Neural cell (in vitro differentiated cells): ENCODE data around the gene ATRAID. TPM values are rescaled to one million over a fixed set of nuclear protein-coding genes. Genes with fewer than 3 reads are reported as not detected.

Experiments
- H2AFZ ChIP-seq: fragments of 200-600, 300-800 bp; sonication (generic), shearing (Covaris generic); 2 replicates; pipeline ENCODE4 v1.6.0; 2014; ENCODE audit warnings: low read depth, mild to moderate bottlenecking, antibody characterized with exemption, low read length, moderate library complexity
- H3F3A ChIP-seq: fragments of 200-600 bp; shearing (Covaris generic); 2 replicates; pipeline ENCODE4 v1.6.1; 2016; ENCODE audit warnings: mild to moderate bottlenecking, moderate library complexity, mixed read lengths, antibody characterized with exemption, low read length; ENCODE audit not compliant: insufficient read depth, poor library complexity, severe bottlenecking
- H3K27ac ChIP-seq: fragments of 200-600, 300-800 bp; sonication (generic), shearing (Covaris generic); 2 replicates; pipeline ENCODE4 v1.5.1; 2014; ENCODE audit warnings: mild to moderate bottlenecking, low read length, moderate library complexity
- H3K27me3 ChIP-seq: fragments of 300-800, 200-600 bp; sonication (generic), shearing (Covaris generic); 2 replicates; pipeline ENCODE4 v1.6.0; 2014; ENCODE audit warnings: mild to moderate bottlenecking, low read depth, low read length, moderate library complexity; ENCODE audit not compliant: insufficient read depth
- H3K36me3 ChIP-seq: fragments of 300-800, 200-600 bp; sonication (generic), shearing (Covaris generic); 2 replicates; pipeline ENCODE4 v1.5.1; 2014; ENCODE audit warnings: mild to moderate bottlenecking, antibody characterized with exemption, low read length, moderate library complexity; ENCODE audit not compliant: insufficient read depth
- H3K4me2 ChIP-seq: fragments of 300-800, 200-600 bp; sonication (generic), shearing (Covaris generic); 2 replicates; pipeline ENCODE4 v1.6.0; 2014; ENCODE audit warnings: mild to moderate bottlenecking, low read length
- H3K4me3 ChIP-seq: fragments of 300-800, 200-600 bp; sonication (generic), shearing (Covaris generic); 2 replicates; pipeline ENCODE4 v1.5.1; 2014; ENCODE audit warnings: mild to moderate bottlenecking, low read length, moderate library complexity
- H3K79me2 ChIP-seq: fragments of 200-600 bp; shearing (Covaris generic); replicated peaks from 2 replicates; pipeline ENCODE4 v1.6.0; 2014; ENCODE audit warnings: mild to moderate bottlenecking, low read length, moderate library complexity; ENCODE audit not compliant: insufficient read depth
- H3K9ac ChIP-seq: fragments of 300-800, 200-600 bp; sonication (generic), shearing (Covaris generic); 2 replicates; pipeline ENCODE4 v1.6.1; 2016; ENCODE audit warnings: mild to moderate bottlenecking, low read length, mixed read lengths
- H3K9me2 ChIP-seq: fragments of 200-600 bp; shearing (Covaris generic); 2 replicates; pipeline ENCODE4 v1.6.1; 2016; ENCODE audit warnings: mild to moderate bottlenecking, low read length, mixed read lengths; ENCODE audit not compliant: insufficient read depth
- H3K9me3 ChIP-seq: fragments of 200-600, 300-800 bp; sonication (generic), shearing (Covaris generic); 2 replicates; pipeline ENCODE4 v1.6.1; 2016; ENCODE audit warnings: mild to moderate bottlenecking, mixed run types, low read length, moderate library complexity, mixed read lengths
- H4K20me1 ChIP-seq: fragments of 200-600 bp; shearing (Covaris generic); 2 replicates; pipeline ENCODE4 v1.6.1; 2016; ENCODE audit warnings: mild to moderate bottlenecking, mixed run types; ENCODE audit not compliant: insufficient read depth
- EP300 ChIP-seq: fragments of 450-650 bp; conservative IDR thresholded peaks from 2 replicates; pipeline ENCODE4 v1.6.1; 2014; ENCODE audit warnings: antibody characterized with exemption, mild to moderate bottlenecking, moderate library complexity; ENCODE audit not compliant: poor library complexity, severe bottlenecking
- EZH2 ChIP-seq: fragments of 200-600, 300-800 bp; shearing (Covaris generic), sonication (generic); IDR thresholded peaks from 2 replicates; pipeline ENCODE4 v1.6.1; 2014; ENCODE audit warnings: antibody characterized with exemption, low read length, borderline replicate concordance, mild to moderate bottlenecking; ENCODE audit not compliant: insufficient read depth, poor library complexity, severe bottlenecking
- MXI1 ChIP-seq: fragments of 450-650 bp; conservative IDR thresholded peaks from 2 replicates; pipeline ENCODE4 v1.6.1; 2014; ENCODE audit warnings: antibody characterized with exemption, mild to moderate bottlenecking; ENCODE audit not compliant: poor library complexity, severe bottlenecking
- POLR2AphosphoS5 ChIP-seq: IDR thresholded peaks from 2 replicates; pipeline ENCODE4 v1.6.1; 2012
- RAD21 ChIP-seq: fragments of 450-650 bp; conservative IDR thresholded peaks from 2 replicates; pipeline ENCODE4 v1.6.1; 2014; ENCODE audit warnings: antibody characterized with exemption, mild to moderate bottlenecking, moderate library complexity
- SMC3 ChIP-seq: fragments of 450-650 bp; conservative IDR thresholded peaks from 2 replicates; pipeline ENCODE4 v1.6.1; 2014; ENCODE audit warnings: antibody characterized with exemption, mild to moderate bottlenecking, moderate library complexity; ENCODE audit not compliant: poor library complexity
- TAF1 ChIP-seq: IDR thresholded peaks from 2 replicates; pipeline ENCODE4 v1.6.1; 2012; ENCODE audit warnings: low read depth
- polyA plus RNA-seq: library from polyadenylated mRNA; depleted of rRNA; stranded (reverse); fragments of >200 nt; gene quantifications from 2 replicates; pipeline ENCODE4 v1.2.3, GENCODE V29; 2014
- TF ChIP-seq, protein P1 (sequence below): IDR thresholded peaks from 2 replicates; pipeline ENCODE4 v1.6.1; 2012; ENCODE audit warnings: borderline replicate concordance
- TF ChIP-seq, protein P2 (sequence below): fragments of 450-650 bp; IDR thresholded peaks from 2 replicates; pipeline ENCODE4 v1.5.1; 2014; ENCODE audit warnings: antibody characterized with exemption, mild to moderate bottlenecking, moderate library complexity; ENCODE audit not compliant: poor library complexity, severe bottlenecking

Gene ATRAID
- polyA plus RNA-seq, 1 donor from 2014 or later: 94.3 TPM

DNA sequence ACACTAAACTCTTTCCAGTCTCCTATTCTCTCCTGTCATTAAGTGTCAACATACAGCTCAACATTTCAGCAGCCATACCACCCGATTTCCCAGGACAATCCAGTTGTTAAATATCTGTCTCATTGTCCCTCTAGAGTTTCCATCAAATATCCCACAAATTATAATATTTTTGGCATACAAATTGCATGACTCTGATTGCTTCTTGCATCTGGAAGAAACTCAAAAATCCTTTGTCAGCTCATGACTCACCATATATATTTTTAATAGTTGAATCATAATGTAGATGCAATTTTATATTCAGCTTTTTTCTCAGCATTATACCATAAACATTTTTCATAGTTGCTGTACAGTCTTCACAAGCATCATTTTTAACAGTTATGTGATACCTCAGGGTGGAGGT, 43.8 kb downstream of the ATRAID start:
- H2AFZ ChIP-seq: no peak overlapping the region
- TF ChIP-seq TAF1 (no peak), EZH2 (no peak)
- TF ChIP-seq, protein P1, sequence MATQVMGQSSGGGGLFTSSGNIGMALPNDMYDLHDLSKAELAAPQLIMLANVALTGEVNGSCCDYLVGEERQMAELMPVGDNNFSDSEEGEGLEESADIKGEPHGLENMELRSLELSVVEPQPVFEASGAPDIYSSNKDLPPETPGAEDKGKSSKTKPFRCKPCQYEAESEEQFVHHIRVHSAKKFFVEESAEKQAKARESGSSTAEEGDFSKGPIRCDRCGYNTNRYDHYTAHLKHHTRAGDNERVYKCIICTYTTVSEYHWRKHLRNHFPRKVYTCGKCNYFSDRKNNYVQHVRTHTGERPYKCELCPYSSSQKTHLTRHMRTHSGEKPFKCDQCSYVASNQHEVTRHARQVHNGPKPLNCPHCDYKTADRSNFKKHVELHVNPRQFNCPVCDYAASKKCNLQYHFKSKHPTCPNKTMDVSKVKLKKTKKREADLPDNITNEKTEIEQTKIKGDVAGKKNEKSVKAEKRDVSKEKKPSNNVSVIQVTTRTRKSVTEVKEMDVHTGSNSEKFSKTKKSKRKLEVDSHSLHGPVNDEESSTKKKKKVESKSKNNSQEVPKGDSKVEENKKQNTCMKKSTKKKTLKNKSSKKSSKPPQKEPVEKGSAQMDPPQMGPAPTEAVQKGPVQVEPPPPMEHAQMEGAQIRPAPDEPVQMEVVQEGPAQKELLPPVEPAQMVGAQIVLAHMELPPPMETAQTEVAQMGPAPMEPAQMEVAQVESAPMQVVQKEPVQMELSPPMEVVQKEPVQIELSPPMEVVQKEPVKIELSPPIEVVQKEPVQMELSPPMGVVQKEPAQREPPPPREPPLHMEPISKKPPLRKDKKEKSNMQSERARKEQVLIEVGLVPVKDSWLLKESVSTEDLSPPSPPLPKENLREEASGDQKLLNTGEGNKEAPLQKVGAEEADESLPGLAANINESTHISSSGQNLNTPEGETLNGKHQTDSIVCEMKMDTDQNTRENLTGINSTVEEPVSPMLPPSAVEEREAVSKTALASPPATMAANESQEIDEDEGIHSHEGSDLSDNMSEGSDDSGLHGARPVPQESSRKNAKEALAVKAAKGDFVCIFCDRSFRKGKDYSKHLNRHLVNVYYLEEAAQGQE: no peak
- no peaks in the 10 kb centered on the region for H3K36me3 ChIP-seq
- H3K9me2 ChIP-seq: no peaks in the 10 kb centered on the region
- no peak overlapping the region for H3K4me3 ChIP-seq
- no peak overlapping the region for H3K9ac ChIP-seq
- no peak overlapping the region for H3K4me2 ChIP-seq
- H3K27me3 ChIP-seq: peaks cover 17% of the 10 kb centered on the region
- H4K20me1 ChIP-seq: no peaks in the 10 kb centered on the region
- H3F3A ChIP-seq: no peaks in the 10 kb centered on the region
- H3K79me2 ChIP-seq: no peaks in the 10 kb centered on the region
- H3K27ac ChIP-seq: no peak overlapping the region
- H3K9me3 ChIP-seq: no peaks in the 10 kb centered on the region

DNA sequence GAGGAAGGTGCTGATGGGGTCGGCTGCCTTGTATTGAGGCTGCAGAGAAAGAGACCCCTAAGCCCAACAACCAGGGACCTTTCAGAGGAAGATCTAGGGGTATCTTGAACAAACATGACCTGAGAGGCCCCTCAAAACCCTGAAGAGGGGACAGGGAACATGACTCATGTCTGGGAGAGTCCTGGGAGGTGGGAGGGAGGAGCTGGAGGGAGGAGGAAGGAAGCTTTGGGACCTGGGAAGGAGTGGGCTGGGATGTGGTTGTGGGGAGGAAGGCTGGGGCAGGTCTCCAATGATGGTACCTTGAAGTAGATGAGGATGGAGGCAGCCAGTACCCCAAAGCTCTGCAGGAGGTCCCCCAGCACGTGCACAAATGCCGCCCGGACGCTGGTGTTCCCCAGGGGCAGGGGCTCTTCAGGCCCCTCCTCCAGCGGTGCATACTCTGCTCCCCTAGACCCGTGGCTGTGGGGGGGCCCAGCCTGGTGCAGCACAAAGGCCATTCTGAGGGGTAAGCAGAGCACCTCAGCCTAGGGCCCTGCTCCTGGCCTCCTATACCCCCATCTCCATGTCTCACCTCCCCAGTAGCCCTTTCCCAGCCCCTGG, 45.1 kb downstream of the ATRAID start:
- Histone ChIP-seq H3K9me2 (no peaks in the 10 kb centered on the region), H3K27me3 (peaks cover 26% of the 10 kb centered on the region), H3K79me2 (no peaks in the 10 kb centered on the region), H3K27ac (no peak overlapping the region), H3K9ac (no peak overlapping the region), H2AFZ (no peak overlapping the region), H3K4me3 (no peak overlapping the region), H3K4me2 (no peak overlapping the region), H3K36me3 (no peaks in the 10 kb centered on the region), H3F3A (no peaks in the 10 kb centered on the region), H4K20me1 (no peaks in the 10 kb centered on the region), H3K9me3 (no peaks in the 10 kb centered on the region)
- TF ChIP-seq, protein P2, sequence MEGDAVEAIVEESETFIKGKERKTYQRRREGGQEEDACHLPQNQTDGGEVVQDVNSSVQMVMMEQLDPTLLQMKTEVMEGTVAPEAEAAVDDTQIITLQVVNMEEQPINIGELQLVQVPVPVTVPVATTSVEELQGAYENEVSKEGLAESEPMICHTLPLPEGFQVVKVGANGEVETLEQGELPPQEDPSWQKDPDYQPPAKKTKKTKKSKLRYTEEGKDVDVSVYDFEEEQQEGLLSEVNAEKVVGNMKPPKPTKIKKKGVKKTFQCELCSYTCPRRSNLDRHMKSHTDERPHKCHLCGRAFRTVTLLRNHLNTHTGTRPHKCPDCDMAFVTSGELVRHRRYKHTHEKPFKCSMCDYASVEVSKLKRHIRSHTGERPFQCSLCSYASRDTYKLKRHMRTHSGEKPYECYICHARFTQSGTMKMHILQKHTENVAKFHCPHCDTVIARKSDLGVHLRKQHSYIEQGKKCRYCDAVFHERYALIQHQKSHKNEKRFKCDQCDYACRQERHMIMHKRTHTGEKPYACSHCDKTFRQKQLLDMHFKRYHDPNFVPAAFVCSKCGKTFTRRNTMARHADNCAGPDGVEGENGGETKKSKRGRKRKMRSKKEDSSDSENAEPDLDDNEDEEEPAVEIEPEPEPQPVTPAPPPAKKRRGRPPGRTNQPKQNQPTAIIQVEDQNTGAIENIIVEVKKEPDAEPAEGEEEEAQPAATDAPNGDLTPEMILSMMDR: no peak

DNA sequence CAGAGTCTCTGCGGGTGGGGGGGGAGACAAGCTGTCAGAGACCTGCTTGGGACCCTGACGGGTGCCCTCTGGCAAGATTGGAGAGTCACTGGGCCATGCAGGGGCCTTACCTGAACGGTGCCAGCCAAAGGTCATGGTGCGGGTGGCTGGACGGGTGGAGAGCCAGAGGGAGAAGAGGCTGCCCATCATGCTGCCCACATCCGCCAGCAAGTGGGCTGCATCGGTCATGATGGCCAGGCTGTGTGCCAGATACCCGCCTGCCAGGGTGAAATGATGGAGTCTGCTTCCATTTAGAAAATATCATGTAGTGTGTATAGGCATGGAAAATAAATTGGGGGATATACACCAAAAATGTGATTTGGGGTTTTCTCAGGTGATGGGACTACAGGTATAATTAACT, 46.2 kb downstream of the ATRAID start:
- no peaks in the 10 kb centered on the region for H3K9me2 ChIP-seq
- no peak overlapping the region for H3K27ac ChIP-seq
- TF ChIP-seq POLR2AphosphoS5 (no peak), MXI1 (no peak), SMC3 (no peak), RAD21 (no peak), EZH2 (no peak), EP300 (no peak), TAF1 (no peak)
- TF ChIP-seq, protein P1: no peak
- TF ChIP-seq, protein P2: no peak
- no peak overlapping the region for H3K9ac ChIP-seq
- no peaks in the 10 kb centered on the region for H3K79me2 ChIP-seq
- H3K27me3 ChIP-seq: peaks cover 37% of the 10 kb centered on the region
- H3K9me3 ChIP-seq: no peaks in the 10 kb centered on the region
- H3K36me3 ChIP-seq: no peaks in the 10 kb centered on the region
- H4K20me1 ChIP-seq: no peaks in the 10 kb centered on the region
- H3F3A ChIP-seq: no peaks in the 10 kb centered on the region
- no peak overlapping the region for H3K4me3 ChIP-seq
- H2AFZ ChIP-seq: no peak overlapping the region
- H3K4me2 ChIP-seq: no peak overlapping the region
